ENCODE results near the gene SPECC1L. TPM values are rescaled to one million over a fixed set of nuclear protein-coding genes. Genes with fewer than 3 reads are reported as not detected.

The SPECC1L gene
- total and polyA plus RNA-seq, 10 of the 15 experiments (the other 5 are each of a cell fraction or from before 2014, with no cell fraction given): 1.9 to 40.6 (median 19.1) TPM

DNA sequence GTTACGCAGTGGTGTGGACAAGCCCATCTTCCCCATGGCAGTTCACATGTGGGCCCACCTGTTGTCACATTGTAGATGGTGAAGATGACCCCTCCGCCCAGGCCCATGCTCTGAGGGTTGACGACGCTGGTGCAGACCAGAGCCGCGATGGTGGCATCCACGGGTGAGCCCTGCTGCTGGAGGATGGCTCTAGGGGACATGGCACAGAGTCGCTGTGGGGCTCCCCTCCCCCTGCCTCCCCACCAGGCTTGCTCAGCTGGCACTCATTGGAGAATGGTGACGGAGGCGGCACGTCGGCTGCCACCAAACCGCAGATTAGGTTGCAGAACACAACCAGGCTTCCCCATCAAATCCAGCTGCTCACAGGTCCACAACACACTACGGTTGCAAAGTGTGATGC is 36.8 kb upstream of the SPECC1L start:
- H3K27me3 ChIP-seq (replicated peaks in 1 of 2; ENCODE audit: control insufficient read depth in 2 of 2, insufficient read depth in 2 of 2, low read length in 1 of 2): no peaks in the 10 kb centered on the region
- TF ChIP-seq CREM (IDR thresholded peaks at IDR 0.05; ENCODE audit: low read depth) (no peak), ATF7 (IDR thresholded peaks at IDR 0.05; ENCODE audit: low read depth) (no peak), RB1 (IDR thresholded peaks at IDR 0.05; ENCODE audit: borderline replicate concordance) (no peak), POLR2A (IDR thresholded peaks at IDR 0.05; ENCODE audit: low read depth, low read length) (no peak), TBL1XR1 (IDR thresholded peaks at IDR 0.05; ENCODE audit: low read depth, low read length) (no peak), STAT3 (IDR thresholded peaks at IDR 0.05; ENCODE audit: low read depth, low read length) (no peak), SREBF1 (IDR thresholded peaks at IDR 0.05; ENCODE audit: low read length) (no peak), KDM1A (IDR thresholded peaks at IDR 0.05; ENCODE audit: borderline replicate concordance) (no peak), FOXM1 (IDR thresholded peaks at IDR 0.05; ENCODE audit: low read depth, low read length) (no peak), SMC3 (IDR thresholded peaks at IDR 0.05; ENCODE audit: borderline replicate concordance, low read length) (no peak), MYB (IDR thresholded peaks at IDR 0.05; ENCODE audit: borderline replicate concordance, low read depth, low read length) (no peak), RCOR1 (conservative IDR thresholded peaks at IDR 0.05; ENCODE audit: low read depth, low read length) (no peak), MYC (IDR thresholded peaks at IDR 0.05; ENCODE audit: insufficient read depth, insufficient read length, insufficient replicate concordance, low read length, severe bottlenecking) (no peak), SREBF2 (IDR thresholded peaks at IDR 0.05; ENCODE audit: low read length) (no peak), NR2C1 (IDR thresholded peaks at IDR 0.05) (no peak), ETV6 (conservative IDR thresholded peaks at IDR 0.05 in 1 of 2, IDR thresholded peaks at IDR 0.05 in 1 of 2; ENCODE audit: borderline replicate concordance in 1 of 2, low read depth in 1 of 2) (no peak)
- TF ChIP-seq, protein P1, sequence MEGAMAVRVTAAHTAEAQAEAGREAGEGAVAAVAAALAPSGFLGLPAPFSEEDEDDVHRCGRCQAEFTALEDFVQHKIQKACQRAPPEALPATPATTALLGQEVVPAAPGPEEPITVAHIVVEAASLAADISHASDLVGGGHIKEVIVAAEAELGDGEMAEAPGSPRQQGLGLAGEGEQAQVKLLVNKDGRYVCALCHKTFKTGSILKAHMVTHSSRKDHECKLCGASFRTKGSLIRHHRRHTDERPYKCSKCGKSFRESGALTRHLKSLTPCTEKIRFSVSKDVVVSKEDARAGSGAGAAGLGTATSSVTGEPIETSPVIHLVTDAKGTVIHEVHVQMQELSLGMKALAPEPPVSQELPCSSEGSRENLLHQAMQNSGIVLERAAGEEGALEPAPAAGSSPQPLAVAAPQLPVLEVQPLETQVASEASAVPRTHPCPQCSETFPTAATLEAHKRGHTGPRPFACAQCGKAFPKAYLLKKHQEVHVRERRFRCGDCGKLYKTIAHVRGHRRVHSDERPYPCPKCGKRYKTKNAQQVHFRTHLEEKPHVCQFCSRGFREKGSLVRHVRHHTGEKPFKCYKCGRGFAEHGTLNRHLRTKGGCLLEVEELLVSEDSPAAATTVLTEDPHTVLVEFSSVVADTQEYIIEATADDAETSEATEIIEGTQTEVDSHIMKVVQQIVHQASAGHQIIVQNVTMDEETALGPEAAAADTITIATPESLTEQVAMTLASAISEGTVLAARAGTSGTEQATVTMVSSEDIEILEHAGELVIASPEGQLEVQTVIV (IDR thresholded peaks at IDR 0.05; ENCODE audit: borderline replicate concordance, partially characterized antibody): no peak
- TF ChIP-seq, protein P2, sequence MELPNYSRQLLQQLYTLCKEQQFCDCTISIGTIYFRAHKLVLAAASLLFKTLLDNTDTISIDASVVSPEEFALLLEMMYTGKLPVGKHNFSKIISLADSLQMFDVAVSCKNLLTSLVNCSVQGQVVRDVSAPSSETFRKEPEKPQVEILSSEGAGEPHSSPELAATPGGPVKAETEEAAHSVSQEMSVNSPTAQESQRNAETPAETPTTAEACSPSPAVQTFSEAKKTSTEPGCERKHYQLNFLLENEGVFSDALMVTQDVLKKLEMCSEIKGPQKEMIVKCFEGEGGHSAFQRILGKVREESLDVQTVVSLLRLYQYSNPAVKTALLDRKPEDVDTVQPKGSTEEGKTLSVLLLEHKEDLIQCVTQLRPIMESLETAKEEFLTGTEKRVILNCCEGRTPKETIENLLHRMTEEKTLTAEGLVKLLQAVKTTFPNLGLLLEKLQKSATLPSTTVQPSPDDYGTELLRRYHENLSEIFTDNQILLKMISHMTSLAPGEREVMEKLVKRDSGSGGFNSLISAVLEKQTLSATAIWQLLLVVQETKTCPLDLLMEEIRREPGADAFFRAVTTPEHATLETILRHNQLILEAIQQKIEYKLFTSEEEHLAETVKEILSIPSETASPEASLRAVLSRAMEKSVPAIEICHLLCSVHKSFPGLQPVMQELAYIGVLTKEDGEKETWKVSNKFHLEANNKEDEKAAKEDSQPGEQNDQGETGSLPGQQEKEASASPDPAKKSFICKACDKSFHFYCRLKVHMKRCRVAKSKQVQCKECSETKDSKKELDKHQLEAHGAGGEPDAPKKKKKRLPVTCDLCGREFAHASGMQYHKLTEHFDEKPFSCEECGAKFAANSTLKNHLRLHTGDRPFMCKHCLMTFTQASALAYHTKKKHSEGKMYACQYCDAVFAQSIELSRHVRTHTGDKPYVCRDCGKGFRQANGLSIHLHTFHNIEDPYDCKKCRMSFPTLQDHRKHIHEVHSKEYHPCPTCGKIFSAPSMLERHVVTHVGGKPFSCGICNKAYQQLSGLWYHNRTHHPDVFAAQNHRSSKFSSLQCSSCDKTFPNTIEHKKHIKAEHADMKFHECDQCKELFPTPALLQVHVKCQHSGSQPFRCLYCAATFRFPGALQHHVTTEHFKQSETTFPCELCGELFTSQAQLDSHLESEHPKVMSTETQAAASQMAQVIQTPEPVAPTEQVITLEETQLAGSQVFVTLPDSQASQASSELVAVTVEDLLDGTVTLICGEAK (IDR thresholded peaks at IDR 0.05; ENCODE audit: borderline replicate concordance): no peak
- TF ChIP-seq, protein P3, sequence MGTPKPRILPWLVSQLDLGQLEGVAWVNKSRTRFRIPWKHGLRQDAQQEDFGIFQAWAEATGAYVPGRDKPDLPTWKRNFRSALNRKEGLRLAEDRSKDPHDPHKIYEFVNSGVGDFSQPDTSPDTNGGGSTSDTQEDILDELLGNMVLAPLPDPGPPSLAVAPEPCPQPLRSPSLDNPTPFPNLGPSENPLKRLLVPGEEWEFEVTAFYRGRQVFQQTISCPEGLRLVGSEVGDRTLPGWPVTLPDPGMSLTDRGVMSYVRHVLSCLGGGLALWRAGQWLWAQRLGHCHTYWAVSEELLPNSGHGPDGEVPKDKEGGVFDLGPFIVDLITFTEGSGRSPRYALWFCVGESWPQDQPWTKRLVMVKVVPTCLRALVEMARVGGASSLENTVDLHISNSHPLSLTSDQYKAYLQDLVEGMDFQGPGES (IDR thresholded peaks at IDR 0.05): no peak
- in situ Hi-C loops (cut with MboI): no loop called here
- H3K4me3 ChIP-seq: no peak overlapping the region
- ChIA-PET POLR2A (no interaction called here), CTCF (no interaction called here), SMC1A (ENCODE audit: uncharacterized antibody, unreplicated experiment) (interaction anchor here (1.3 kb wide), 1 partner anchor 44 kb away, joined by 4 read pairs; no protein-coding TSS in a partner anchor), RAD21 (ENCODE audit: unreplicated experiment) (no interaction called here)
- intact Hi-C loops (cut with micrococcal nuclease; ENCODE audit: unreplicated experiment): no loop called here
- no peak overlapping the region for H3K27ac ChIP-seq (ENCODE audit: control insufficient read depth, insufficient read depth)
- no peak overlapping the region for H3K9ac ChIP-seq (ENCODE audit: control insufficient read depth, insufficient read depth, low read length)
- FAIRE-seq (no peak), ATAC-seq (no peak), DNase-seq (ENCODE audit: low read depth, low spot score) (no peak)
- H3K79me2 ChIP-seq (ENCODE audit: control insufficient read depth, insufficient read depth, low read length): no peaks in the 10 kb centered on the region
- no peaks in the 10 kb centered on the region for H3K9me3 ChIP-seq (replicated peaks; ENCODE audit: control insufficient read depth, insufficient read depth, low read length)
- H3K4me2 ChIP-seq (ENCODE audit: control insufficient read depth, insufficient read depth): no peak overlapping the region
- BruUV-seq (replicated peaks): no TSS peak
- H4K20me1 ChIP-seq (ENCODE audit: control insufficient read depth, insufficient read depth): no peaks in the 10 kb centered on the region
- no peaks in the 10 kb centered on the region for H3K36me3 ChIP-seq (ENCODE audit: control insufficient read depth in 2 of 2, insufficient read depth in 2 of 2, low read length in 1 of 2)
- WGBS (ENCODE audit: insufficient coverage, insufficient replicate concordance, low lambda C conversion rate, missing lambda C conversion rate): 93% methylated on average over 14 of the region's 14 CpGs
- no peaks in the 10 kb centered on the region for H3K4me1 ChIP-seq (ENCODE audit: control insufficient read depth, insufficient read depth, low read length)
- H2AFZ ChIP-seq (ENCODE audit: control insufficient read depth, low read depth, low read length): no peak overlapping the region
